ENCODE measurements around the gene AK8. TPM values are rescaled to one million over a fixed set of nuclear protein-coding genes. Genes with fewer than 3 reads are reported as not detected.

The AK8 gene
- total and polyA plus RNA-seq, 2 experiments from 2014 or later = 0.14 to 0.78 TPM

- H3K36me3 Mint-ChIP-seq (ENCODE audit: low read depth) = no peaks in the 10 kb centered on the region
- Histone ChIP-seq H4K20me1 (replicated peaks; ENCODE audit: insufficient read depth) (no peaks in the 10 kb centered on the region), H3K36me3 (ENCODE audit: insufficient read depth) (no peaks in the 10 kb centered on the region), H2AFZ (no peak overlapping the region), H3K79me2 (replicated peaks; ENCODE audit: insufficient read depth) (no peaks in the 10 kb centered on the region), H3F3A (replicated peaks; ENCODE audit: low read depth) (no peaks in the 10 kb centered on the region), H3K27ac (ENCODE audit: low read depth) (no peak overlapping the region), H3K27me3 (ENCODE audit: insufficient read depth) (no peaks in the 10 kb centered on the region), H3K4me2 (no peak overlapping the region), H3K4me1 (ENCODE audit: insufficient read depth) (peaks cover 8% of the 10 kb centered on the region), H3K4me3 (no peak overlapping the region), H3K9me2 (ENCODE audit: insufficient read depth) (no peaks in the 10 kb centered on the region)
- no peak for TF ChIP-seq ETS1 (IDR thresholded peaks at IDR 0.05)
- TF ChIP-seq STAT1 (IDR thresholded peaks at IDR 0.05; ENCODE audit: unreplicated experiment) = no peak
- no peak for TF ChIP-seq POLR2AphosphoS5 (IDR thresholded peaks at IDR 0.05; ENCODE audit: low read depth)
- TF ChIP-seq EZH2phosphoT487 (IDR thresholded peaks at IDR 0.05; ENCODE audit: unreplicated experiment) = no peak
- TF ChIP-seq JUNB (IDR thresholded peaks at IDR 0.05; ENCODE audit: unreplicated experiment) = no peak
- TF ChIP-seq NANOG (IDR thresholded peaks at IDR 0.05; ENCODE audit: borderline replicate concordance) = no peak
- no peak for TF ChIP-seq ZNF331 (CRISPR knock-in tag; IDR thresholded peaks at IDR 0.05; ENCODE audit: low read depth)
- no peak for TF ChIP-seq EZH2 (IDR thresholded peaks at IDR 0.05; ENCODE audit: low read depth, unreplicated experiment)
- TF ChIP-seq REST (IDR thresholded peaks at IDR 0.05; ENCODE audit: unreplicated experiment) = no peak
- TF ChIP-seq ZNF114 (CRISPR knock-in tag; IDR thresholded peaks at IDR 0.05) = no peak
- no peak for TF ChIP-seq CTCF (conservative IDR thresholded peaks at IDR 0.05; ENCODE audit: low read depth in 2 of 2)
- TF ChIP-seq ZNF462 (CRISPR knock-in tag; IDR thresholded peaks at IDR 0.05) = no peak
- TF ChIP-seq CREB1 (CRISPR knock-in tag; IDR thresholded peaks at IDR 0.05; ENCODE audit: low read depth) = no peak
- ATAC-seq = no peak
- H3K4me1 Mint-ChIP-seq = peaks cover 28% of the 10 kb centered on the region
- no peak overlapping the region for H3K4me3 Mint-ChIP-seq
- peaks cover 3% of the 10 kb centered on the region for H3K27me3 Mint-ChIP-seq (ENCODE audit: insufficient read depth, low read depth, poor library complexity)
- no peak for DNase-seq (ENCODE audit: low spot score)
- no peaks in the 10 kb centered on the region for H3K9me3 Mint-ChIP-seq
- no peak overlapping the region for H3K27ac Mint-ChIP-seq
Observed at GRCh38 chr9:132757016-132757415, 121.1 kb downstream of the AK8 start.

All from GM23338 (cell line).